Testis (tissue), 2 donors: ENCODE measurements around the gene C1orf141.

ENCODE experiments used
- POLR2A ChIP-seq: fragments of 450-650 bp; IDR thresholded peaks from one replicate; pipeline ENCODE4 v1.6.1; 2017; ENCODE audit warnings: antibody characterized with exemption, mild to moderate bottlenecking, moderate library complexity
- TF ChIP-seq, protein P1 (sequence below), 3 experiments: fragments of 450-650 bp in 2 of 3; fragments of 200-600 bp in 1 of 3; sonication (generic) in 1 of 3; IDR thresholded peaks; one replicate each; pipeline ENCODE4 v1.5.1; 2016 to 2019; ENCODE audit warnings: antibody characterized with exemption in 3 of 3, mild to moderate bottlenecking in 2 of 3, moderate library complexity in 1 of 3

DNA sequence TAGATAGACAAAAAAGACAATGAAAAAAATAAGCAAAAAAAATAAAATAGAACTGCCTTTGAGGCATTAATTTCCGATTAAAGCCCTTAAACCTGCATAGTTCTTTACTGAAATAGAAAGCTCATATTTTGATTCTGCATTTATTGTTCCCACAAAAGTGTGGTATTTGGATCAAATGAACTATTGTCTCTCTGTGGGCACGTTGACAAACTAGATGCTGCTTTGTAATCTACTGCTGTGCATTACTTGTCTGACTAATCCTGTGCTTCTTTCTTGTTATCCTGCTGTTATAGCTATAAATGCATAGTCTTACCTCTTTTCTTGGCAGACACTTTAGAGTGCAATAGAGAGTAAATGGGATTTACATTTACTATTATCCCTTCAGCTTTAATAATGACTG, 49.4 kb downstream of the C1orf141 start:
- TF ChIP-seq, protein P1, sequence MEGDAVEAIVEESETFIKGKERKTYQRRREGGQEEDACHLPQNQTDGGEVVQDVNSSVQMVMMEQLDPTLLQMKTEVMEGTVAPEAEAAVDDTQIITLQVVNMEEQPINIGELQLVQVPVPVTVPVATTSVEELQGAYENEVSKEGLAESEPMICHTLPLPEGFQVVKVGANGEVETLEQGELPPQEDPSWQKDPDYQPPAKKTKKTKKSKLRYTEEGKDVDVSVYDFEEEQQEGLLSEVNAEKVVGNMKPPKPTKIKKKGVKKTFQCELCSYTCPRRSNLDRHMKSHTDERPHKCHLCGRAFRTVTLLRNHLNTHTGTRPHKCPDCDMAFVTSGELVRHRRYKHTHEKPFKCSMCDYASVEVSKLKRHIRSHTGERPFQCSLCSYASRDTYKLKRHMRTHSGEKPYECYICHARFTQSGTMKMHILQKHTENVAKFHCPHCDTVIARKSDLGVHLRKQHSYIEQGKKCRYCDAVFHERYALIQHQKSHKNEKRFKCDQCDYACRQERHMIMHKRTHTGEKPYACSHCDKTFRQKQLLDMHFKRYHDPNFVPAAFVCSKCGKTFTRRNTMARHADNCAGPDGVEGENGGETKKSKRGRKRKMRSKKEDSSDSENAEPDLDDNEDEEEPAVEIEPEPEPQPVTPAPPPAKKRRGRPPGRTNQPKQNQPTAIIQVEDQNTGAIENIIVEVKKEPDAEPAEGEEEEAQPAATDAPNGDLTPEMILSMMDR (IDR thresholded peaks at IDR 0.05) = no peak
- TF ChIP-seq POLR2A = no peak
